ENCODE data around the gene SMYD3.

GRCh38 chr1:245983294-245983967 is 523.6 kb downstream of the SMYD3 start:
- no peak for TF ChIP-seq MLLT10 (CRISPR knock-in tag; IDR thresholded peaks at IDR 0.05)
- no peak for TF ChIP-seq CERS6 (CRISPR knock-in tag; IDR thresholded peaks at IDR 0.05)
- no peak for TF ChIP-seq GLI4 (CRISPR knock-in tag; IDR thresholded peaks at IDR 0.05; ENCODE audit: borderline replicate concordance)
- TF ChIP-seq CTCF (CRISPR knock-in tag; IDR thresholded peaks at IDR 0.05): no peak
- TF ChIP-seq SRF (IDR thresholded peaks at IDR 0.05; ENCODE audit: low read depth, low read length): no peak
- no peak for TF ChIP-seq HOXA9 (CRISPR knock-in tag; IDR thresholded peaks at IDR 0.05; ENCODE audit: borderline replicate concordance)
- no peak for TF ChIP-seq HMG20B (CRISPR knock-in tag; conservative IDR thresholded peaks at IDR 0.05)
- no peak for TF ChIP-seq SMAD3 (CRISPR knock-in tag; IDR thresholded peaks at IDR 0.05)
- TF ChIP-seq YY1 (IDR thresholded peaks at IDR 0.05; ENCODE audit: insufficient read depth, insufficient replicate concordance, low read depth, low read length): no peak
- TF ChIP-seq BCL3 (CRISPR knock-in tag; IDR thresholded peaks at IDR 0.05): no peak
- TF ChIP-seq ESRRA (CRISPR knock-in tag; IDR thresholded peaks at IDR 0.05; ENCODE audit: low read depth): no peak
- no peak for TF ChIP-seq RAD21 (CRISPR knock-in tag; IDR thresholded peaks at IDR 0.05)
- no peak for TF ChIP-seq ZNF589 (CRISPR knock-in tag; conservative IDR thresholded peaks at IDR 0.05)
- TF ChIP-seq ZNF549 (CRISPR knock-in tag; IDR thresholded peaks at IDR 0.05): no peak
